GM12874 (cell line): ENCODE measurements around the gene CDC16.

ENCODE experiments used
- TF ChIP-seq, protein P1 (sequence below): IDR thresholded peaks from 2 replicates; pipeline ENCODE4 v1.5.1; 2011; ENCODE audit warnings: low read depth, mild to moderate bottlenecking, control low read depth, low read length, moderate library complexity; ENCODE audit not compliant: insufficient read depth

CDC16 gene

DNA sequence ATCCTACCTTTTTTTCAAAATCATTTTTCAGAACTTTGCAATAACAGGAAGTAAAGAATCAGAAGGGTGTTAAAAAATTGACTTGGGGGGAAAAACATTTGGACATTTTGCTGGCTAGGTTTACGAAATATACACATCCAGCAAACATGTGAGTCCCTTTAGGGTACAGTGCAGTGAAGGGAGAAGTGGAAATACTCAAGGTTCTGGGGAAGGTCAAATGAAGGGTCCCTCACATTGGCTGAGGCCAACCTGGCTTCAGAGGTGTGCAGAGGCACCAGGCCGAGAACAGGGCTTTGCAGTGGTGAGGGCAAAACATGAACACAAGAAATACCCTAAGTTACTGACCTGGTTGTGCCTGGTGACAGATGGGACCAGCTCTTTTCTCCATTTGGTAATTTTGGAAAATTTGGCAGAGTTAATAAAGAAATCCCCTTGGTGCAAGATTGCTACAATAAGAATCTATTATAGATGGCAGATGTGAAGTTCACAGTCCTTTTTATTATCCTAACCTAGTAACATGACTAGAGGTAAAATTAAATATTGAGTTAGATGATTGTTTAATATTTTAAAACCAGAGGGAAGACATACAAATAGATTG, 45.2 kb downstream of the CDC16 start:
- TF ChIP-seq, protein P1, sequence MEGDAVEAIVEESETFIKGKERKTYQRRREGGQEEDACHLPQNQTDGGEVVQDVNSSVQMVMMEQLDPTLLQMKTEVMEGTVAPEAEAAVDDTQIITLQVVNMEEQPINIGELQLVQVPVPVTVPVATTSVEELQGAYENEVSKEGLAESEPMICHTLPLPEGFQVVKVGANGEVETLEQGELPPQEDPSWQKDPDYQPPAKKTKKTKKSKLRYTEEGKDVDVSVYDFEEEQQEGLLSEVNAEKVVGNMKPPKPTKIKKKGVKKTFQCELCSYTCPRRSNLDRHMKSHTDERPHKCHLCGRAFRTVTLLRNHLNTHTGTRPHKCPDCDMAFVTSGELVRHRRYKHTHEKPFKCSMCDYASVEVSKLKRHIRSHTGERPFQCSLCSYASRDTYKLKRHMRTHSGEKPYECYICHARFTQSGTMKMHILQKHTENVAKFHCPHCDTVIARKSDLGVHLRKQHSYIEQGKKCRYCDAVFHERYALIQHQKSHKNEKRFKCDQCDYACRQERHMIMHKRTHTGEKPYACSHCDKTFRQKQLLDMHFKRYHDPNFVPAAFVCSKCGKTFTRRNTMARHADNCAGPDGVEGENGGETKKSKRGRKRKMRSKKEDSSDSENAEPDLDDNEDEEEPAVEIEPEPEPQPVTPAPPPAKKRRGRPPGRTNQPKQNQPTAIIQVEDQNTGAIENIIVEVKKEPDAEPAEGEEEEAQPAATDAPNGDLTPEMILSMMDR = no peak

DNA sequence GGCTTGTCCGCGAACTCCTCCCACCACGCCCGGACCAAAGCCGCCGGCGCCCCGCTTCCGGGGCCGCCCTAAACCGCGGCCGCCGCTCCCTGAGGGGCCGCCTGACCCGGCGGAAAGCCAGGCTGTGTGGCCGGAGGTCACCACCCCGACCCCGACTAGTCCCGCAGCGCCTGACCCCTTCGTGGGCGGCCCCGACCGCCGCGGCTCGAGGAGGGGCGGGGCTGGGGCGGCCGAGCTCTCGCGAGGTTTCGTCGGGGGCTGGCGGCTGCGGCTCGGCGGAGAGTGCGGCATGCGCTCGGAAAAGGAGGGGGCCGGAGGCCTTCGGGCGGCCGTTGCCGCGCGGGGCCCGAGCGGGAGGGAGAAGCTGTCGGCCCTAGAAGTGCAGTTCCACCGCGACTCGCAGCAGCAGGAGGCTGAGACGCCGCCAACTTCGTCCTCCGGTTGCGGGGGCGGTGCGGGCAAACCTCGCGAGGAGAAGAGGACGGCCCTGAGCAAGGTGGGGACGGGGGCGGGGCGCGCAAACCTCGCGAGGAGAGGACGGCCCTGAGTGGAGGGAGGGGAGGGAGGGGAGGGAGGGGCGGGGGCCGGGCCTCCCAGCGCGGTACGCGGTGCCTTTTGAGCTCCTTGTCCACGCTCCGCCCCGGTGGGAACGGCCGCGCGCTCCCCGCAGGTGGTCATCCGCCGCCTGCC, 46.8 kb downstream of the CDC16 start, which contains the start of gene UPF3A:
TSS of gene UPF3A (plus strand) at position 251 of the 690 bp plus-strand sequence. CDS start at position 290, 39 bp downstream.
- TF ChIP-seq, protein P1 = no peak

DNA sequence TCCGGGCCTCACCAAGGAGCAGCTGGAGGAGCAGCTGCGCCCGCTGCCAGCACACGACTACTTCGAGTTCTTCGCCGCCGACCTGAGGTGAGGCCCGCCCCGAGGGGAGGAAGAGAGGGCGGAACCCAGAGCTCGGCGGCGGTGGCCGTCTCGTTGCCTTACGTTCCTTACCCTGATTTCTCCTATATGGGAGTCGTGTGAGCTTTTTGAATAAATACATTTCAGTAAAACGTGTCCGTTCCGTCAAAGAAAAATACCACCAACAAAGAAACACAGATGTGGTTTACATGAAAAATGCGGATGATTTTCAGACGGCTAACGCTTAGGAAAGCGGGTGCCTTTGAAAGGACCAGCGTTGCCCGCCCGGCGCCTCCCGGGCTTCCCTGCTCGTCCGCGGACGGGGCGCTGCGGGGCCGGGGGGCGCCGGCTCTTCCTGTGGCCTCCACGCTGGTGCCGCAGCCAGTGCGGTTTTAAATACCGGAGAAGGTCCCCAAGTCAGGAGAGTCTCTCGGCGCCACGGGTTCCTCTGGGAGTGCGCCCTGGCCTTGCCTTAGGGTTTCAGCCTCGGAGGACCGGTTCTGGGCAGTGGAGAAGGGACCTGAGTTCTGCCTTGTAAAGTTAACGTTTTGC, 47.5 kb downstream of the CDC16 start:
- TF ChIP-seq, protein P1 = no peak

DNA sequence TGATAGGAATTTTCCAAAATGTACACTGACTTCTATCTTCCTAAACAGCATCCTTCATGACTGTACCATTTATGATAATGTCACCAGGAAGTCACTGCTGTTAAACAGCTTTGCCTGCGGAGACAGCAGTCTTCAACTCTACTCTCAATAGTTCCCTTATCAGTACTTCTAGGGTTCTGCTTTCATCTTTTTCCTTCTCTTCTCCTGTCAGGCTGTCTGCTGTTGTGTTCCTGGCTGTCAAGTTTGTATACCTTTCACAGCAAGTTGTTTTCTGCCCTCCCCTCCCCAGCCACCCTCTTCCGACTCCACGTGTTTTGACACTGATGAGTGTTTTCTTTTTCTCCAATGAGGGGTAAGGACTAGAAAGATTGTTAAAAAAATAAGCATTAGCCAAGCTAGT, 48.9 kb downstream of the CDC16 start:
- TF ChIP-seq, protein P1 = no peak

- TF ChIP-seq, protein P1 = no peak
Measured at GRCh38 chr13:114284680-114285079, 50.0 kb downstream of the CDC16 start.

- TF ChIP-seq, protein P1 = no peak
Measured at GRCh38 chr13:114285166-114285808, 50.6 kb downstream of the CDC16 start.

GRCh38 chr13:114286808-114287207, 52.1 kb downstream of the CDC16 start:
- TF ChIP-seq, protein P1 = no peak
